ENCODE measurements around the gene SNX10. TPM values are rescaled to one million over a fixed set of nuclear protein-coding genes. Genes with fewer than 3 reads are reported as not detected.

The SNX10 gene
- total RNA-seq, 1 experiment from 2014 or later, result 9.4 TPM

- Histone ChIP-seq H2AFZ (ENCODE audit: low read length) (no peak overlapping the region), H4K20me1 (ENCODE audit: control insufficient read depth, insufficient read depth, insufficient read length) (no peaks in the 10 kb centered on the region), H2BK20ac (ENCODE audit: low read depth, low read length, poor library complexity, severe bottlenecking) (no peak overlapping the region), H3K27me3 (ENCODE audit: insufficient read depth, low read length) (no peaks in the 10 kb centered on the region), H3K18ac (ENCODE audit: insufficient read length, low read depth, low read length) (no peak overlapping the region), H3K23me2 (ENCODE audit: insufficient read length, low read depth, low read length, poor library complexity, severe bottlenecking) (no peaks in the 10 kb centered on the region), H3K23ac (ENCODE audit: insufficient read length, low read depth, low read length) (no peak overlapping the region), H3K4me2 (ENCODE audit: insufficient read depth, insufficient read length, low read length) (no peak overlapping the region), H3K27ac (ENCODE audit: insufficient read length, low read depth, low read length) (no peak overlapping the region), H4K91ac (ENCODE audit: insufficient read length, low read depth, low read length) (no peak overlapping the region), H3K14ac (ENCODE audit: insufficient read depth, low read length) (no peak overlapping the region), H4K5ac (ENCODE audit: insufficient read length, low read depth, low read length) (no peak overlapping the region), H3T11ph (ENCODE audit: low read length) (no peak overlapping the region), H3K79me2 (ENCODE audit: insufficient read depth, low read length) (no peaks in the 10 kb centered on the region), H2AK5ac (ENCODE audit: insufficient read length, low read length) (no peak overlapping the region), H3K4ac (ENCODE audit: low read depth, low read length) (no peak overlapping the region), H2BK12ac (ENCODE audit: insufficient read length, low read depth, low read length) (no peak overlapping the region), H2BK120ac (ENCODE audit: low read depth, low read length, poor library complexity, severe bottlenecking) (no peak overlapping the region), H2BK15ac (ENCODE audit: low read depth, low read length) (no peak overlapping the region), H3K4me1 (ENCODE audit: insufficient read depth, low read length) (peaks cover 4% of the 10 kb centered on the region; the same call in 1 of the 2 replicates), H3K79me1 (ENCODE audit: insufficient read depth, low read depth, low read length, poor library complexity, severe bottlenecking) (no peaks in the 10 kb centered on the region), H3K9me3 (ENCODE audit: control insufficient read depth, low read depth, low read length) (no peaks in the 10 kb centered on the region), H3K56ac (ENCODE audit: insufficient read length, low read depth, low read length) (no peak overlapping the region), H4K8ac (replicated peaks; ENCODE audit: insufficient read length, low read depth, low read length) (no peak overlapping the region), H3K9ac (ENCODE audit: extremely low read depth, insufficient read length, low read length) (no peak overlapping the region), H2BK5ac (ENCODE audit: insufficient read length, low read length) (no peak overlapping the region)
- Mint-ChIP-seq H3K27me3 (ENCODE audit: low read depth) (no peaks in the 10 kb centered on the region), H3K36me3 (ENCODE audit: insufficient read depth in 1 of 3, low read depth in 3 of 3) (no peaks in the 10 kb centered on the region; a peak in 1 of 7 replicates), H3K4me1 (peaks cover 21 to 27% of the 10 kb centered on the region in 2 experiments), H3K4me3 (no peak overlapping the region), H3K27ac (no peak overlapping the region), H3K9me3 (no peaks in the 10 kb centered on the region; a peak in 2 of 5 replicates)
- no peak for TF ChIP-seq CTCF (conservative IDR thresholded peaks at IDR 0.05)
- WGBS (ENCODE audit: extremely low coverage, insufficient read length, low lambda C conversion rate), result no CpG with 5 or more reads among the region's 5 CpGs
- DNase-seq, result no peak
These were observed 131.1 kb downstream of the SNX10 start for GRCh38 chr7:26422761-26423160.

Measured in H9 (cell line).